ENCODE data around the gene EPS8L1. TPM values are rescaled to one million over a fixed set of nuclear protein-coding genes. Genes with fewer than 3 reads are reported as not detected.

The EPS8L1 gene
- total and polyA plus RNA-seq, 8 donors, result 10.2 to 279 (median 17.5) TPM

- peak overlapping the region; percentile 3 to 69 (median 38) for H3K27ac ChIP-seq
- DNase-seq (peak in 2 of 6 donors; percentile 50 to 67), ATAC-seq (peak; percentile 85 to 94 (median 87)), FAIRE-seq (no peak)
- no peaks in the 10 kb centered on the region for H3K9me3 ChIP-seq
- no peaks in the 10 kb centered on the region for H3K4me1 ChIP-seq
- peak overlapping the region in 3 of 4 donors; percentile 4 to 44 (median 32) for H3K4me3 ChIP-seq
- no peaks in the 10 kb centered on the region for H3K27me3 ChIP-seq
- WGBS, 2 donors, result 2 to 4% methylated on average over 27 to 30 of the region's 30 CpGs
- intact Hi-C loops (cut with DNase I), result no loop called here
- H3K36me3 ChIP-seq, result no peaks in the 10 kb centered on the region
- no peak for TF ChIP-seq CTCF (IDR thresholded peaks at IDR 0.05)
Measured at GRCh38 chr19:55068950-55069864, 6.5 kb upstream of the EPS8L1 start.

GRCh38 chr19:55069865-55070197 is 5.8 kb upstream of the EPS8L1 start:
- intact Hi-C loops (cut with DNase I), result no loop called here
- no peak for FAIRE-seq
- H3K4me3 ChIP-seq, result peak overlapping the region in 2 of 4 donors; percentile 32 to 44

GRCh38 chr19:55070466-55071128 is 5.1 kb upstream of the EPS8L1 start:
- no peaks in the 10 kb centered on the region for H3K9me3 ChIP-seq
- TF ChIP-seq CTCF (IDR thresholded peaks at IDR 0.05), result no peak
- no peak overlapping the region for H3K27ac ChIP-seq
- no peak overlapping the region for H3K4me3 ChIP-seq
- ATAC-seq, result no peak
- 66 to 75% methylated on average over 10 of the region's 10 CpGs for WGBS, 2 donors
- FAIRE-seq, result no peak
- intact Hi-C loops (cut with DNase I), result no loop called here
- no peaks in the 10 kb centered on the region for H3K36me3 ChIP-seq
- H3K4me1 ChIP-seq, result no peaks in the 10 kb centered on the region
- H3K27me3 ChIP-seq, result no peaks in the 10 kb centered on the region
- no peak for DNase-seq

More at GRCh38 chr19:55069865-55070197, 5.8 kb upstream of the EPS8L1 start:
- ATAC-seq, result no peak
- TF ChIP-seq CTCF (IDR thresholded peaks at IDR 0.05), result no peak
- 92 to 94% methylated on average over 2 of the region's 2 CpGs for WGBS, 2 donors
- H3K36me3 ChIP-seq, result no peaks in the 10 kb centered on the region
- H3K27ac ChIP-seq, result peak overlapping the region in 3 of 4 donors; percentile 17 to 69 (median 59)
- H3K27me3 ChIP-seq, result no peaks in the 10 kb centered on the region
- no peaks in the 10 kb centered on the region for H3K4me1 ChIP-seq
- DNase-seq, result no peak
- no peaks in the 10 kb centered on the region for H3K9me3 ChIP-seq

- FAIRE-seq (no peak), ATAC-seq (peak in 3 of 4 donors; percentile 10 to 53 (median 52)), DNase-seq (peak in 1 of 6 donors; percentile 31)
- Histone ChIP-seq H3K36me3 (no peaks in the 10 kb centered on the region), H3K27me3 (no peaks in the 10 kb centered on the region), H3K9me3 (no peaks in the 10 kb centered on the region), H3K4me3 (no peak overlapping the region), H3K4me1 (no peaks in the 10 kb centered on the region), H3K27ac (no peak overlapping the region)
- intact Hi-C loops (cut with DNase I), result no loop called here
- TF ChIP-seq CTCF (IDR thresholded peaks at IDR 0.05), result no peak
- 41 to 48% methylated on average over 8 of the region's 8 CpGs for WGBS, 2 donors
Measured at GRCh38 chr19:55071129-55071502, 4.6 kb upstream of the EPS8L1 start.
